Measurements from ENCODE around the gene LYPD3.

GRCh38 chr19:43466793-43467192, 1.4 kb upstream of the LYPD3 start:
- TF ChIP-seq, protein P1, sequence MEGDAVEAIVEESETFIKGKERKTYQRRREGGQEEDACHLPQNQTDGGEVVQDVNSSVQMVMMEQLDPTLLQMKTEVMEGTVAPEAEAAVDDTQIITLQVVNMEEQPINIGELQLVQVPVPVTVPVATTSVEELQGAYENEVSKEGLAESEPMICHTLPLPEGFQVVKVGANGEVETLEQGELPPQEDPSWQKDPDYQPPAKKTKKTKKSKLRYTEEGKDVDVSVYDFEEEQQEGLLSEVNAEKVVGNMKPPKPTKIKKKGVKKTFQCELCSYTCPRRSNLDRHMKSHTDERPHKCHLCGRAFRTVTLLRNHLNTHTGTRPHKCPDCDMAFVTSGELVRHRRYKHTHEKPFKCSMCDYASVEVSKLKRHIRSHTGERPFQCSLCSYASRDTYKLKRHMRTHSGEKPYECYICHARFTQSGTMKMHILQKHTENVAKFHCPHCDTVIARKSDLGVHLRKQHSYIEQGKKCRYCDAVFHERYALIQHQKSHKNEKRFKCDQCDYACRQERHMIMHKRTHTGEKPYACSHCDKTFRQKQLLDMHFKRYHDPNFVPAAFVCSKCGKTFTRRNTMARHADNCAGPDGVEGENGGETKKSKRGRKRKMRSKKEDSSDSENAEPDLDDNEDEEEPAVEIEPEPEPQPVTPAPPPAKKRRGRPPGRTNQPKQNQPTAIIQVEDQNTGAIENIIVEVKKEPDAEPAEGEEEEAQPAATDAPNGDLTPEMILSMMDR (IDR thresholded peaks at IDR 0.05), result no peak
- no peak for TF ChIP-seq POLR2A (IDR thresholded peaks at IDR 0.05)
